NCI-H1092 (cell line): ENCODE measurements around the gene LAMA2.

ENCODE experiments used
- DNase-seq: peaks from one replicate; lab custom pipeline; 2025; lab: John Stamatoyannopoulos, UW

LAMA2 gene

DNA sequence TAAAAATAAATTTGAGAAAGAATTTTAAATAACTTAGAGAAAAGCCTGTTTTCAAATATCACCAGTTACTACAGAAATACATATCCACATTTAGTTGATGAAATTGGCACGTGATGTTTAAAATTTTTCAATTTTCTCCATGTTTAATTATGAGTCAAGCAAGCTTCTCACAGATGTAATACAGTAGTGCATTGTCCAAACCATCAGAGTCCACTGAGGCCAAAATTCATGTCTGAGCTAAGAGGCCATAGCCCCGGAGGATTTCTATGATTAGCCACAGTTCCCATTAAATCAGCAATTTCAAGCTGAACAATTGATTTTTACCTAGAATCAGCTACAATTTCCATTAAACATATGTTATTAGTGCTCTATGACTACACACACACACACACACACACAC is 387.0 kb downstream of the LAMA2 start:
- no peak for DNase-seq

DNA sequence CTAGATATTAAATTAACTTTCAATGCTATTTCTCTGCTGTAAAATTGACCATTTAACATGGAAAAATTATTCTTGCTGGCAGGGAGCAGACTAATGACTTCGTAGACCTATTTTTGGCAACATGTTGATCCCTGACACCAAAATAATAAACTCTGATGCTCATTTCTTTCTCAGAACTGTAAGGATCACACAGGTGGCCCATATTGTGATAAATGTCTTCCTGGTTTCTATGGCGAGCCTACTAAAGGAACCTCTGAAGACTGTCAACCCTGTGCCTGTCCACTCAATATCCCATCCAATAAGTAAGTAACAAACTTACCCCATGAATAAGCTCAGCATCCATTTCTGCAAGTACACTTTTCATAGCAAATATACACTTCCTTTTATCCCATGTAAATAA is 387.5 kb downstream of the LAMA2 start:
- no peak for DNase-seq

DNA sequence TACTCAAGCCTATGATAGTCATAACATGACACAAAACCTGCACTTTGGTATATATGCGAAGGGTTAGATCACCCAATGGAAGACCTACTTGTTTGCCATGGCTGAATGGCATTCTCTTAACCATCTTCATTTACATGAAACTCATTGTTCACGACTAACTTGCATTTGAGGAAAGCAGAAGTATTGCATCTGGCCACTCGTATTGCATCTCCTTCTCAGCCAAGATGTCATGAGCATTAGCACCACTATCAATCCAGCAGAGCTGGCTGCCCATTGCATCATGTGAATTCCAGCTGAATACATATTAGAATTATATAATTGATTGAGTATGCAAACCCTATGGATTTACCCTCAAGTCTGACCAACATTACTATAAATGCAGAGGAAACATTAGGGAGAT is 390.2 kb downstream of the LAMA2 start:
- DNase-seq = no peak

DNA sequence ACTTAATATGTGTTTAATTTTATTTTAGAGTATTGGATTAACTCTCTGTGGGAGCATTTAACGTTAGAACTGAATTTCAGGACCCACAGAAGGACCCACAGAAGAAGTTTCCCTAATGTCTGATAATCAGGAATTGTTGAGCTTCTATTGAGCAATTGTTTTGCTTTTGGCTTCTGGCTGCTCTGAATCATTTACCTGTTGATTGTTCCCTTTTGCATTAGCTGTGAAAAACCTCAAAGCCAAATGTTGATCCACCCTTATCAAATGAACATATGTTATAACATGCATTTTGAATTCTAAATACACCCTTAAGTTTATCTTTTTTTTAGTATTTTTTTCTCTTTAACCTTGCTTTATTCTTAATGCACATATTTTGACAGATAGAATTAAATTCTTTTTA is 393.5 kb downstream of the LAMA2 start:
- DNase-seq = no peak

DNA sequence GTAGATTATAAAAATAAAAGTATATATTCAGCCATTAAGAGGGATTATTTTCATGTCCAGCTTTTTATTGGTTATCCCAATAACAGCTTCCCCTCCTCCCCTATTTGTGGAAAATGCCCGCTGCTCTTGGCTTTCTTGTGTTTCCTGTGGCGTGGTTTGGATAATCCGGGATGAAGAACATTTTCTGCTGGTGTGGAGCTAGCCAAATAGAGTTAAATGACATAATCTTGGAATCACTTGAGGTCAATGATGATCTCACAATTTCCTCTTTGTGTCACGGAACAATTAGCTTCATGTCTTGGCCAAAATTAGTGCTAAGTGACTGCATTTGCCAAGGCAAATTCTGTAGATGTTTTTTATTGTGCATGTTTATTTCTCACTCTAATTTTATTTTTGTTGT is 394.0 kb downstream of the LAMA2 start:
- no peak for DNase-seq

DNA sequence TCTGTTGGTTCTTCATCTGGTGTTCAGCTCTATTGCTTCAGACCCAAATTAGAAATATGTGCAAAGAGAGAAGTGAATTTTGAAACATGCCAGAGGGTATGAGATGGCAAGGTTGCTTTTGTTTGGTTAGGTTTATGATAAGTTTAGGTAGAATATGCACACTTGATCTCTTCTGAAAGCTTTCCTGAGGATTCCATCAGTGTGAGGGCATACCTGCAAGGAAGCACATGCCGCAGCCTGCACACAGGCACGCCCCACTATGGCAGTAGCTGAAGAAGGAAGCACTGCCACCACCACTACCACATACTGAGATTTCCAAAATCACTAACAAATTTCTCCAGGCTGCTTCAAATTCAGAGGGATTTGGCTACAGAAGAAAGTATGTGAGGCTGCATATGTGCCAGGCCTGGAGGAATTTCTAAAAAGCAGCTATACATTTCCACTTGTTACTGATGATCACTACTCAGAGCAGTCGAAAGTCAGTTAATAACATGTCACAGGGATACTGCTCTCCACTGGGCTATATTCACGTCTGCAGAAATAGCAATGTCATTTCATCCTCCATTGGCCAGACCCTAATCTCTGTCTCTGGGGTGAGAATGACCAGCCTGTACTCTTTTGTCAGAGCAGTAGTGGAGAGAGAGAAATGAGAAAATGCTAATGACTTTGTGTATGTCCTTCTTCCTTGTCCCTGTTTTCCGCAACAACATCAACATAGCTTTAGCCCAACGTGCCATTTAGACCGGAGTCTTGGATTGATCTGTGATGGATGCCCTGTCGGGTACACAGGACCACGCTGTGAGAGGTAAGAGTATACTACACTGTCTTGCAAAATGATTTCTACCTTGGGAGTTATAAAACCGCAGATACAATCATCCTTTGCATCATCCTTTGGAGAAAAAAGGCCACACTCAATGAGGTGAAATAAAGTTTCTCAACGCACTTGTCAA is 396.7 kb downstream of the LAMA2 start:
- no peak for DNase-seq

DNA sequence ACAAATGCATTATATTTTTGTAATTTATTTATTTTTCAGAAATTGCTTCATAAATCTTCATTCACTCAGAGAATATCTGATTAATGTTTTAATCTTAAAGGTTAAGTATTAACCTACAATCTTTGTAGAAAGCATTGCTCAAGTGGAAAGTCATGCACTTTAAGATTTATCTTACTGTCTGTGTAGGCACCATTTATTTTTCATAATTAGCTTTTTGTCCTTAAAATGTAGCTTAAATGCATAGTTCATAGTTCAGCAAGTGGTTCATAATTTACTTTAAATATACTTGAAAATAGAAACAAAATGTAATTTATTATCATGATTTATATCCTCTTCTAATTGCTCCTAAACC is 397.3 kb downstream of the LAMA2 start:
- DNase-seq = no peak

DNA sequence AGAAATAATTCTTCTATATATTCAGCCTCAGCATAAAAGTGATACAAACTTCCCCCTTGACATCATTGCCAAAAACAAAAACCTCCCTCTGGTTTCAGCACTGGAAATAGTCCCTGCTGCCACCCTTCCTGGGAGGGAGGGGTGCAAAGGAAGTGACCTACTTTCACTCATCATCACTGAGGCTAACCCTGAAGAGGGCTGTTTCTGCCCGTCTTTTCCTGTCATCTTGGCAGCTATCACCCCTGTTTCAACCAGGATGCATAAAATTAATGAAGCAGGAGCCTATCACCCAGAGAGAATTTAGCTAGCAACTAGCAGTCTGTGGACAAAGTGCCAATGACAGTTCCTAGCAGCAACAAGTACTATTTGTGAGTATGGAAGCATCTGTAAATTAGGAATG is 397.8 kb downstream of the LAMA2 start:
- DNase-seq = peak; percentile 3

DNA sequence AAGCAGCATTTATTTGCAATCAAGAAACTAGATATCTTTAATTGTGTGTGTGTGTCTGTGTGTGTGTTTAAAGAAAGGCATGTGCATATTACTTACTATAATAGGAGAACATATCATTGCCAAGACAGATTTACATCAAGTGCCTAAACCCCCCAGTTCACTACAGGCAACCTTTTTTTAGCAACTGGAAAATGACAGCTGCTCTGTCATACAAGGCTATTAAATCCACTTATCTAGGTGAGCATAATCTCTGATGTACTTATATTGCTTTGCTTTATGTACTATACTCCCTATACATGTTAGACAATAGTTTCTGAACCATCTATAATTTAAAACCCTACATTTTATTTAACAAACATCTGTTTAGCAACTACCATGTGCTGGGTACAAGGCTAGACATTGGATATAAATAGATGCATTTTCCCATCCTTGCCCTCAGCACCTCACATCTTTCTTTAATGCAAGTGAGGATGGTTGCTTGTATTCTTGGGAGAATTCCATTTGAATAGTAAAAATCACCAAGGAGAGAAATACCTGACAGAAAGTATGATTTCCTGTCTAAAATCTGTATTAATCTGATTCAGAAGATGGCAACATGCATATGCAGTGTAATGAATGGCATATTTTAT is 398.3 kb downstream of the LAMA2 start:
- no peak for DNase-seq

DNA sequence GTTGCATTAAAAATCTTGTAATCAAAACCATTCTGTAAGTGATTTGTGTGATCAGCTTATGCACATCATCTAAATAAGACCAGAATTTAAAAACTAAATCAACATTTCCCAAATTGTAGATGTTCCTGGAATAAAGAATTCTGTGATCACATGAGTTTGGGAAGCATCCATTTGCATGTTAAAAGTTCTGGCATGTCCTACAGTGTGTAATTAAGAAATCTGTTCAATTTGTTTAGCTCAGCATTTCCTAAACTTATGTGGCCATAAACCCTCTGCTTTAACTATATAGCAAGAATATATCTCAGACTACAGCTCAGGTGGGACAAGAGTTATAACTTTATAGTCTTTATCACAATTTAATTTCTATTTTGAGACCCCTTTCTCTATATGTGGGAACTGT is 399.1 kb downstream of the LAMA2 start:
- no peak for DNase-seq

DNA sequence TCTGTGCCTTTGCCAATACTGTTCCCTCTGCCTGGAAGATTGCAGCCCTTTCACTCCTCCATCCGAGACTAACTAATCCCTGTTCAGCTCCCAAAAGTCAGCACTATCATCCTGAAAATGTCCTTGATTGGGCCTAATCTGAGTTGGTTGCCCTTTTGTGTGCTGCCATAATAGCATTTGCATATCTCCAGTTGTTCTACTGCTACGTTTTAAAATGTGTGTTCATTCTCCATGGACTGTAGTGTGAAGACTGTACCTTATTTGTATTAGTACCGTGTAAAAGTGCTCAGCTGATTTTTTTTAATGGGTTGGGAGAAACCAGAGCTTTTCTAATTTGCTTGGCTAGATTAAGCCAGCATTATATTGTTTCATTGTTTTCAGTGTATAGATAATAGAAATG is 401.3 kb downstream of the LAMA2 start:
- no peak for DNase-seq

DNA sequence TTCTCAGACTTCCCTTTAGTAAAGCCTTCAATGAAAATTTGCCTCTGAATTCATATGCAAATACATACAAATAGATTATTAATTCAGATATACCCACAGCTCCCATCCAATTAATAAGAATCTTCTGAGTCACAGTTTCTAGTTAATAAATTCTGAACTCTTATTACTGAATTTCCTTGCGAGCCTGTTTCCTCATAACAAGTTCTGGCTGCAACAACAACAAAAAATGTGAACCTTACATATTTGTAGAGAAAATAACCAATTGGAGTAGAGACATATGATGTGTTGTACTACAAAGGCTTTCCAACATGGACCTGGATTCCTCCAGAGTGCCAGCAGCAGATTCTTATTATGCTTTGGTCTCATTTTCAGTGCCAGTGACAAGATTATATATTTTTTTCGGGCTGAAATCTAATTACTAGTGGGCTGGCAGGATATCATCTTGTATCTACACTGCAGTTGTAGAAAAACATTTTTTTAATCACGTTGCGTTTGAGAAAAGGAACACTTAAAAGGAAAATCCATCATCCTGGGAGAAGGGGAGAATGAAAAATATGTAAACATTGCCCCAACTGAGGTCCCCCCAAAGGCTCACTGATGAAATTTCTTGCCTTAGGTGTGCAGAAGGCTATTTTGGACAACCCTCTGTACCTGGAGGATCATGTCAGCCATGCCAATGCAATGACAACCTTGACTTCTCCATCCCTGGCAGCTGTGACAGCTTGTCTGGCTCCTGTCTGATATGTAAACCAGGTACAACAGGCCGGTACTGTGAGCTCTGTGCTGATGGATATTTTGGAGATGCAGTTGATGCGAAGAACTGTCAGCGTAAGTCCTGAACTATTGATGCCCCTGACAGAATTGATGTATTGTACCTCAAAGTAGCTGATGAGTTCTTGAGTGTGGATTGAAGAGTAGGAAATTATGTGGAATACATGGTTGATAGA is 404.6 kb downstream of the LAMA2 start:
- no peak for DNase-seq

DNA sequence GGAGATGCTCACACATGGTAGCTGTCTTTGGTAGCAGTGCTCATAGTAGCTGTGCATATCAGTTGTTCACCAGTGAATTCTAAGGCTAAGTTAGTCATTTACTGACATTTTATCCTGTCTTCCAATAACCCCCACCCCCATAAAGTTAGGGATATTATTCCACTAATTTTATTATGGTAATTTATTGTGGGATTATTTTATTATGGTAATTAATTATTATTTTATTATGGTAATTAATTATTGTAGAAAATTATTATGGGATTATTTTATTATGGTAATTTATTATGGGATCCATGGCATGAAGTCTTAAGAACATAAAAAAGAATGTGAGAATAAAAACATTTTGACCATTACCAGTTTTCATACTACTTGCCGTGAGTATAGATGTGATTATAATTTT is 406.5 kb downstream of the LAMA2 start:
- DNase-seq = no peak

DNA sequence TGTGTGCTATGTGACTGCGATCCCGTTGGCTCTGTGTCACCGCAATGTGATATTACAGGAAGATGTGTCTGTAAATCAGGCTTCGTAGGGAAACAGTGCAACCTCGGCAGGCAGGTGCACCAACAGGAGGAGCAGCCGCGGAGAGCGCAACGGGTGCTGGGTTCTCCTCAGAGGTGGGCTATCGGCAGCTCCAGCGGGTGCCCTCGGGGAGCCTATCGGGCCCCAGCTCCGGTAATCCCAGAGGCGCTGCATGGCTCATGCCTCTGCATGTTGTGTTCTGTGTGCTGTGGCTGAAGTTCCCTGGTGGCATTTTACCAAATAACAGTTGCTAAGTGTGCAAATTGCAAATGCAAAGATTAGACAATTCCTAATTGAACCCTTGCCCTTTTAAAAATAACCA is 409.9 kb downstream of the LAMA2 start:
- no peak for DNase-seq

DNA sequence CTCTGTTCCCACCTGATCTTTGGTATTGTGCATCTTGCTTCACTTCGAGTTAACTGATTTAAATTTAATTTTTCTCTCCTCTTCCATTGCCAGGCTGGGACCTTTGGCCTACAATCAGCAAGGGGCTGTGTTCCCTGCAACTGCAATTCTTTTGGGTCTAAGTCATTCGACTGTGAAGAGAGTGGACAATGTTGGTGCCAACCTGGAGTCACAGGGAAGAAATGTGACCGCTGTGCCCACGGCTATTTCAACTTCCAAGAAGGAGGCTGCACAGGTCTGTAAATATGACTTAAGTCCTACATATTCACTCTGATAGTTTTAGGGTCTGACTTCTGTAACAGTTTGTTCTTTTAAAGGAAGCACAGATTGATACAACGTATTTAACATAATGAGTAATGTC is 414.7 kb downstream of the LAMA2 start:
- no peak for DNase-seq

DNA sequence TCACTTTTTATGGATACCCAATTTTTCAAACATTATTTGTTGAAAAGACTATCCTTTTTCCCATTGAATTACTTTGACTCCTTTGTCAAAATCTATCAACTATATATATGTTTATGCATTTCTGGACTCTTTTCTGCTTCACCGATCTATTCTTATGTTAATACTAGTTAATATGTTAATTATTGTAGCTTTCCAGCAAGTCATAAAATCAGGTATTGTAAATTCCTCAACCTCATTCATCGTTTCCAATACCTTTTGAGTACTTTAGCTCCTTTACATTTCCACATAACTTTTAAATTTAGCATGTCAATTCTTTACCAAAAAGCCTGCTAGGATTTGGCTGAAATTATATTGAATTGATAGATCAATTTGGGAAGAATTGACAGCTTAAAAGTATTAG is 419.7 kb downstream of the LAMA2 start:
- DNase-seq = no peak

DNA sequence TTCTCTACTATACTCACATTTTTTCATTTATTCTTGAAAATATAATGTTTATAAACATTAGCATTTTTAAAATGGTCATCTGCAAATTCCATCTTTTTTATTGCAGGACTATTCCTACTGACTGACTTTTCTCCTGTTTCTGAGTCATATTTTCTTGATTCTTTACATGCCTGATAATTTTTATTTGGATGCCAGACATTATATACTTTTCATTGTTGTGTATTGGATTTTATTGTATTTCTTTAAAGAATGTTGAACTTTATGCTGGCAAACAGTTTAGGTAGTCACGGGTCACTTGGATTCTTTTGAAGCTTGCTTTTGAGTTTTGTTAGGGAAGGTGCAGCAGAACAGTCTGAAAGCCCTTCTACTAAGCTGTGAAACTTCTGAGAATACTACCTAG is 423.9 kb downstream of the LAMA2 start:
- DNase-seq = no peak

DNA sequence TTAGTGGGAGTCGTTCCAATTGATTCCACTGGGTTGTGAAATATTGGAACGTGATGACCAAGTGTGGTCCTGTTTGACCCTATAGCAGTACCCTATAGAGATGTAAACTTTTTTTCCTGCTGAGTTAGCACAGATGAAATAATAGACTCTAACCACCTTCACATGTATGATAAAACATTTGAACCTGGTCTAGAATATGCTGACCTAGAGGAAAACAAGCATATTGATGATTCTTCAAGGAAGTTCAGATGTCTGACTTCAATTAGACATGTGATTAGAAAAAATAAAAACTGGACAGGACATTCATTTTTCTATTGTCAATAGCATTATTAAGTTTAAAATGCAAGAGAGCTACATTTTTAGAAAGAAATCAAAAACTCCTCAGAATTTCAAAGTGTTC is 424.9 kb downstream of the LAMA2 start:
- DNase-seq = no peak

DNA sequence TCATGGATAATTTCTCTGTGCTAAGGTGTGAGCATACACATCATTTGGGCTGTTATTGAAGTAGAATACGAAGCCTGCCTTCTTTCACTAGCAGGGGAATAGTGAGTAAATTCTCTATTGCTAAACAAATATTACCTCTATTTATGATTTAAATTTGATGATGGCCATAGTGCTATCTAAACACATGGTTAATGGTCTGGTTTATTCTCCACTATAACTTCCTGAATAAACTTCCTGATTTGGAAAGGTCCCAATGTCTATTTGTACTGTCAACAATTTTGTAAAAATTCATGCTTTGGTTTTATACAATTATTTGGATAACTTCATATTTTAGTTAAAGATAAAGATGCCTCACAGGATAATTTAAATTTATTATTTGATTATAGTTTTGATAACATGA is 426.2 kb downstream of the LAMA2 start:
- no peak for DNase-seq

DNA sequence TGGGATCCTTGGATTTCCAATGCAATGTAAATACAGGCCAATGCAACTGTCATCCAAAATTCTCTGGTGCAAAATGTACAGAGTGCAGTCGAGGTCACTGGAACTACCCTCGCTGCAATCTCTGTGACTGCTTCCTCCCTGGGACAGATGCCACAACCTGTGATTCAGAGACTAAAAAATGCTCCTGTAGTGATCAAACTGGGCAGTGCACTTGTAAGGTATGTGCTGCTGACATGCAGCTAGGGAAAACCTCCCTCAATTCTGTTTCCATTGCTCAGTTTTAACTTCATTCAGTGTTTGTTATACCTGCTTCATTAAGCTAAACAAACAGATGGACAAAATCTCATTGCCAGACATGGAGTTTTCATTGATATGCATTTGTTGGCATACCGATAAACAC is 429.9 kb downstream of the LAMA2 start:
- no peak for DNase-seq

DNA sequence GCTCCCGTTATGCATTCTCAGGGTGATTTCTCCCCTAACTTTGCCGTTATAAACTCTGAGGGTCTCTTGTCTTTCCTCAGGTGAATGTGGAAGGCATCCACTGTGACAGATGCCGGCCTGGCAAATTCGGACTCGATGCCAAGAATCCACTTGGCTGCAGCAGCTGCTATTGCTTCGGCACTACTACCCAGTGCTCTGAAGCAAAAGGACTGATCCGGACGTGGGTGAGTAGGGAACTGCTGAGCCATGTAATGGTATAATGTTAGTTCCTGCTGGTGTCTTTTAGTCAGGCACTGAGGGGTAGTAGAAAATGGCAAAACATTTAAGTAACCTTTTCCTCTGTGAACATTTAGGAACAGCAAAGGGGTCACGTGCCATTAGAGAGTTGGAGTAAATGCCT is 431.6 kb downstream of the LAMA2 start:
- no peak for DNase-seq

DNA sequence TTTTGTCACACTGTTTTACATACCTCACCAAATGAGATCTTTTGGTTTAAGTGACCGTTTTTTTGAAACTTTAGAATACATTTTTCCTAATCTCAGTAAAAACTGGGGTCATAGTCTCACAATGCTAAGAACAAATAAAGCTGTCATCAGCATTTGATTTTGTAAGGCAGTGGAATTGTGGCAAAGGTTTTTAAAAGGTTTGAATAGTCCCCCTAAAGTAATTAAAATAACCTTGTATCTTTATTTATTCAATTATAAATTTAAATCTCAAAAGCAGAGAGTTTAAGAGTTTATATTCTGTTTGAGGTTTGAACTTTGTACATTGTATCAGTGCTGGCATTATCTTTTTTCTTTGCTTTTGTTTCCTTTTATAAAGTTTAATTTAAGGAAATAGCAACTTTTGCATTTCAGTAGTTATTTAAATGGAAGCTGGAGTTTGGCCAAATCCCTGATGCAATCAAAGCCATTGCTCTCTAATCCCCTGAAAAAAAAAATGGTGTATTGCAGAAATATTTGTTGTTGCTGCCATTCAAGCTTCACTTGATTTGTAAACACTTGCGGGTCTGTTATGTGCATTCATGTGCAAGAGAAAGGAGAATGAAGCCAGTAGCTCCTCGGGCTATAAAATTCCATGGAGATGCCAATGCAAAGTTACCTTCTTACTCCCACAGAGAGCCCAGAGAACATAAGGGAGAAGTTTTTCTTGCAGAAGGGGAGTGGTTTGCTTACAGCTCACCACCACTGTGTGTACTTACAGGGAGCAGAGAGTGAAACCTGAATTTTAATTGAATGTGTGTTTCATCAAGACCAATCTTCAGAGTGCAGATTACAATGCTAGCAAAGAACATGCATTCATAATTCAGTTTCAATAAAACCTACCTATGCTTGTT is 435.2 kb downstream of the LAMA2 start:
- DNase-seq = no peak
